ENCODE measurements around the gene MPP2. TPM values are rescaled to one million over a fixed set of nuclear protein-coding genes. Genes with fewer than 3 reads are reported as not detected.

The MPP2 gene
- polyA plus RNA-seq, 1 donor from 2014 or later = 25.5 TPM

DNA sequence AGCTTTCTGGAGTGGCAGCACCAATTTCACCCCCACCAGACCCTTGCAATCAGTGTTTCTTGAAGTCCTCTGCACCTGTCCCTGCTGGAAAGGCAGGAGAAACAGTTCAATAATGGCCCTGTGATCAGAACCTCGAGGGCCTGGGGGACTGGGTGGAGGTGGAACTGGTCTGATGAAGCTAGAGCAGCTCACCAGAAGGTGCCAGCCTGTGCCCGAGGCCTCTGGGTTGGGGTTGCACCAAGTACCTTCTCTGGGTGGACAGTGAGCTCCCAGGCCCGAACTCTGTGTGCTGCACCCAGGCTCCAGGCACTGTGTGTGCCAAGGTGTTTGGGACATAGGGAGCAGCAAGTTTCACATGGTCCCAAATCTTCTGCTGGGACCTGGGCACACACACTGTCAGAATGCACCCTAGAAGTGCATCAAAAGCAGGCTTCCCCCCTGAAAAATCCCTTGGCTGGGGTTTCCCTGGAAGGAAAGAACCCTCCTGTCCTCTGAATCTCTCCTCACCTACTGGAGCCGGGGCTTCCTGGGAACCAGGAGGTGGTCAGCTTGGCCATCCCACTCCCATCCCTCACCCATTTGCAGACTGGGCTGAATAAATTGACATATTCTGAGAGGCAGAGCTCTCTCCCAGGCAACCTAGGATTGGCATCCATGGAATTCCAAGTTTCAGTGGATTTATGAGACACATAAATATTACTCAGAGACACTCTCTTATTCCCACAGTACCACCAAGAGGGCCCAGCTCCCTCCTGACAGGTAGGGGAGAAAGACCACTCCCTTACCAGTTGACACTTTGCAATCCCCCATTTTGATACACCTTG, 43.0 kb downstream of the MPP2 start (continued):
- TF ChIP-seq RAD21 (conservative IDR thresholded peaks at IDR 0.05) (no peak), MXI1 (conservative IDR thresholded peaks at IDR 0.05; ENCODE audit: poor library complexity, severe bottlenecking) (no peak)

DNA sequence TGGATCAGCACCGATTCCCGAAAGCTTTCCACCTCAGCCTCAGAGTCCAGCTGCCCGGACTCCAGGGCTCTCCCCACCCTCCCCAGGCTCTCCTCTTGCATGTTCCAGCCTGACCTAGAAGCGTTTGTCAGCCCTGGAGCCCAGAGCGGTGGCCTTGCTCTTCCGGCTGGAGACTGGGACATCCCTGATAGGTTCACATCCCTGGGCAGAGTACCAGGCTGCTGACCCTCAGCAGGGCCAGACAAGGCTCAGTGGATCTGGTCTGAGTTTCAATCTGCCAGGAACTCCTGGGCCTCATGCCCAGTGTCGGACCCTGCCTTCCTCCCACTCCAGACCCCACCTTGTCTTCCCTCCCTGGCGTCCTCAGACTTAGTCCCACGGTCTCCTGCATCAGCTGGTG, 45.4 kb downstream of the MPP2 start:
- Histone ChIP-seq H3K27me3 (ENCODE audit: insufficient read depth, low read depth, low read length) (no peaks in the 10 kb centered on the region), H3K9me2 (ENCODE audit: insufficient read depth, low read length) (no peaks in the 10 kb centered on the region), H3K27ac (ENCODE audit: low read length) (no peak overlapping the region), H3K9me3 (ENCODE audit: low read length) (no peaks in the 10 kb centered on the region), H3K36me3 (ENCODE audit: insufficient read depth, low read length) (no peaks in the 10 kb centered on the region), H4K20me1 (ENCODE audit: insufficient read depth) (no peaks in the 10 kb centered on the region), H3F3A (ENCODE audit: insufficient read depth, low read length, poor library complexity, severe bottlenecking) (no peaks in the 10 kb centered on the region), H2AFZ (ENCODE audit: low read depth, low read length) (no peak overlapping the region), H3K4me2 (ENCODE audit: low read length) (no peak overlapping the region), H3K4me3 (ENCODE audit: low read length) (no peak overlapping the region), H3K9ac (ENCODE audit: low read length) (no peak overlapping the region), H3K79me2 (replicated peaks; ENCODE audit: insufficient read depth, low read length) (no peaks in the 10 kb centered on the region)
- TF ChIP-seq, protein P1, sequence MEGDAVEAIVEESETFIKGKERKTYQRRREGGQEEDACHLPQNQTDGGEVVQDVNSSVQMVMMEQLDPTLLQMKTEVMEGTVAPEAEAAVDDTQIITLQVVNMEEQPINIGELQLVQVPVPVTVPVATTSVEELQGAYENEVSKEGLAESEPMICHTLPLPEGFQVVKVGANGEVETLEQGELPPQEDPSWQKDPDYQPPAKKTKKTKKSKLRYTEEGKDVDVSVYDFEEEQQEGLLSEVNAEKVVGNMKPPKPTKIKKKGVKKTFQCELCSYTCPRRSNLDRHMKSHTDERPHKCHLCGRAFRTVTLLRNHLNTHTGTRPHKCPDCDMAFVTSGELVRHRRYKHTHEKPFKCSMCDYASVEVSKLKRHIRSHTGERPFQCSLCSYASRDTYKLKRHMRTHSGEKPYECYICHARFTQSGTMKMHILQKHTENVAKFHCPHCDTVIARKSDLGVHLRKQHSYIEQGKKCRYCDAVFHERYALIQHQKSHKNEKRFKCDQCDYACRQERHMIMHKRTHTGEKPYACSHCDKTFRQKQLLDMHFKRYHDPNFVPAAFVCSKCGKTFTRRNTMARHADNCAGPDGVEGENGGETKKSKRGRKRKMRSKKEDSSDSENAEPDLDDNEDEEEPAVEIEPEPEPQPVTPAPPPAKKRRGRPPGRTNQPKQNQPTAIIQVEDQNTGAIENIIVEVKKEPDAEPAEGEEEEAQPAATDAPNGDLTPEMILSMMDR (IDR thresholded peaks at IDR 0.05; ENCODE audit: poor library complexity, severe bottlenecking) = no peak
- no peak for TF ChIP-seq RAD21 (conservative IDR thresholded peaks at IDR 0.05)
- TF ChIP-seq, protein P2, sequence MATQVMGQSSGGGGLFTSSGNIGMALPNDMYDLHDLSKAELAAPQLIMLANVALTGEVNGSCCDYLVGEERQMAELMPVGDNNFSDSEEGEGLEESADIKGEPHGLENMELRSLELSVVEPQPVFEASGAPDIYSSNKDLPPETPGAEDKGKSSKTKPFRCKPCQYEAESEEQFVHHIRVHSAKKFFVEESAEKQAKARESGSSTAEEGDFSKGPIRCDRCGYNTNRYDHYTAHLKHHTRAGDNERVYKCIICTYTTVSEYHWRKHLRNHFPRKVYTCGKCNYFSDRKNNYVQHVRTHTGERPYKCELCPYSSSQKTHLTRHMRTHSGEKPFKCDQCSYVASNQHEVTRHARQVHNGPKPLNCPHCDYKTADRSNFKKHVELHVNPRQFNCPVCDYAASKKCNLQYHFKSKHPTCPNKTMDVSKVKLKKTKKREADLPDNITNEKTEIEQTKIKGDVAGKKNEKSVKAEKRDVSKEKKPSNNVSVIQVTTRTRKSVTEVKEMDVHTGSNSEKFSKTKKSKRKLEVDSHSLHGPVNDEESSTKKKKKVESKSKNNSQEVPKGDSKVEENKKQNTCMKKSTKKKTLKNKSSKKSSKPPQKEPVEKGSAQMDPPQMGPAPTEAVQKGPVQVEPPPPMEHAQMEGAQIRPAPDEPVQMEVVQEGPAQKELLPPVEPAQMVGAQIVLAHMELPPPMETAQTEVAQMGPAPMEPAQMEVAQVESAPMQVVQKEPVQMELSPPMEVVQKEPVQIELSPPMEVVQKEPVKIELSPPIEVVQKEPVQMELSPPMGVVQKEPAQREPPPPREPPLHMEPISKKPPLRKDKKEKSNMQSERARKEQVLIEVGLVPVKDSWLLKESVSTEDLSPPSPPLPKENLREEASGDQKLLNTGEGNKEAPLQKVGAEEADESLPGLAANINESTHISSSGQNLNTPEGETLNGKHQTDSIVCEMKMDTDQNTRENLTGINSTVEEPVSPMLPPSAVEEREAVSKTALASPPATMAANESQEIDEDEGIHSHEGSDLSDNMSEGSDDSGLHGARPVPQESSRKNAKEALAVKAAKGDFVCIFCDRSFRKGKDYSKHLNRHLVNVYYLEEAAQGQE (IDR thresholded peaks at IDR 0.05; ENCODE audit: borderline replicate concordance) = no peak
- TF ChIP-seq EP300 (conservative IDR thresholded peaks at IDR 0.05; ENCODE audit: poor library complexity, severe bottlenecking) = no peak
- no peak for TF ChIP-seq MXI1 (conservative IDR thresholded peaks at IDR 0.05; ENCODE audit: poor library complexity, severe bottlenecking)
- TF ChIP-seq SMC3 (conservative IDR thresholded peaks at IDR 0.05; ENCODE audit: poor library complexity) = no peak
- no peak for TF ChIP-seq TAF1 (IDR thresholded peaks at IDR 0.05; ENCODE audit: low read depth)
- TF ChIP-seq POLR2AphosphoS5 (IDR thresholded peaks at IDR 0.05) = no peak
- TF ChIP-seq EZH2 (IDR thresholded peaks at IDR 0.05; ENCODE audit: borderline replicate concordance, insufficient read depth, low read length, poor library complexity, severe bottlenecking) = no peak

DNA sequence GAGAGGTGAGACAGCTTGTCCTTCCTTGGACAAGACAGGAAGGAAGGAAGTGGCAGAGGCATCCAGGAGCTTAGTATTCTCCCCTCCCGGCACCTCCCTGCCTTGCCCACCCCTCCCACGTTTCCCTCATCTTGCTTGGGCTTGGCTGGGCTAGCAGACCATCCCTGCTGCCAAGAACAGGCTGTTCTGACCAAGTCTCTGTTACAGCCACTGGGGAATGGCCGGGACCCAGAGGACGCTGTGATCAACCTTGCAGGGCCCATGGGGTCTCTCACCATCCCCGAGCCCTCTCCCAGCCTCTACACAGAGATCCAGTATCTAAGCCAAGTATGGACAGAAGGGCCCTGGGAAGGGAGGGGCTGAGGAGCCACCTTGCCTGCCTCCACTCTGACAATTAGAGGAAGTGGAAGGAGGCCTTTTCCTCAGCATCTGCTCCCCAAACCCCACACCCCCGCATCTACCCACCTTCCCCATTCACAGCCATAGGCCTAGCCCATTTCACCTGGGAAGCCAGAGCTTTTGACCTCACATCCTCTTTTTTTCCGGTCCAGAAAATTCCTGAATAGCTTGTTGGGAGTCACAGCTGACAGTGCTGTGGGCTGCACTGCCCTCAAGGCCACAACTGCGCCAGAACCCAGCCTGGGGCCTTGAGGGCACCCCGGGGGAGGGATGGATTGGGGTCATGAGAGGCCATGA, 46.3 kb downstream of the MPP2 start:
- H3K4me2 ChIP-seq (ENCODE audit: low read length) = no peak overlapping the region
- H3K27me3 ChIP-seq (ENCODE audit: insufficient read depth, low read depth, low read length) = no peaks in the 10 kb centered on the region
- TF ChIP-seq, protein P1 (IDR thresholded peaks at IDR 0.05; ENCODE audit: poor library complexity, severe bottlenecking) = no peak
- TF ChIP-seq MXI1 (conservative IDR thresholded peaks at IDR 0.05; ENCODE audit: poor library complexity, severe bottlenecking) = no peak
- no peak for TF ChIP-seq TAF1 (IDR thresholded peaks at IDR 0.05; ENCODE audit: low read depth)
- no peak for TF ChIP-seq EZH2 (IDR thresholded peaks at IDR 0.05; ENCODE audit: borderline replicate concordance, insufficient read depth, low read length, poor library complexity, severe bottlenecking)
- no peak for TF ChIP-seq SMC3 (conservative IDR thresholded peaks at IDR 0.05; ENCODE audit: poor library complexity)
- H3K79me2 ChIP-seq (replicated peaks; ENCODE audit: insufficient read depth, low read length) = no peaks in the 10 kb centered on the region
- H3K9me2 ChIP-seq (ENCODE audit: insufficient read depth, low read length) = no peaks in the 10 kb centered on the region
- H3K4me3 ChIP-seq (ENCODE audit: low read length) = no peak overlapping the region
- H3K9ac ChIP-seq (ENCODE audit: low read length) = no peak overlapping the region
- H3K27ac ChIP-seq (ENCODE audit: low read length) = no peak overlapping the region
- H4K20me1 ChIP-seq (ENCODE audit: insufficient read depth) = no peaks in the 10 kb centered on the region
- H3F3A ChIP-seq (ENCODE audit: insufficient read depth, low read length, poor library complexity, severe bottlenecking) = no peaks in the 10 kb centered on the region
- no peaks in the 10 kb centered on the region for H3K9me3 ChIP-seq (ENCODE audit: low read length)
- H3K36me3 ChIP-seq (ENCODE audit: insufficient read depth, low read length) = no peaks in the 10 kb centered on the region
- no peak overlapping the region for H2AFZ ChIP-seq (ENCODE audit: low read depth, low read length)
